Neural progenitor cell (in vitro differentiated cells): Measurements from ENCODE around the gene TBC1D3H. TPM values are rescaled to one million over a fixed set of nuclear protein-coding genes. Genes with fewer than 3 reads are reported as not detected.
"Not testable (repeated sequence)": the region's sequence is repeated elsewhere in the genome, so short reads cannot be mapped to it uniquely, and the experiment has no call there.

Experiments used
- DNase-seq: peaks from one replicate; pipeline ENCODE4 v3.0.0-alpha.2; 2016; ENCODE audit warnings: low spot score
- H2AFZ ChIP-seq: fragments of 200-600 bp; sonication (generic); replicated peaks from 2 replicates; pipeline ENCODE4 v1.6.1; 2016; ENCODE audit warnings: antibody characterized with exemption
- H3F3A ChIP-seq: fragments of 200-600 bp; sonication (generic); 2 replicates; pipeline ENCODE4 v1.6.1; 2016; ENCODE audit warnings: antibody characterized with exemption, low read depth
- H3K27ac ChIP-seq: fragments of 200-600 bp; sonication (generic); 2 replicates; pipeline ENCODE4 v1.5.1; 2016; ENCODE audit warnings: mild to moderate bottlenecking
- H3K27me3 ChIP-seq: fragments of 200-600 bp; sonication (generic); 2 replicates; pipeline ENCODE4 v1.6.1; 2016; ENCODE audit warnings: mild to moderate bottlenecking, moderate library complexity
- H3K36me3 ChIP-seq: fragments of 200-600 bp; sonication (generic); 2 replicates; pipeline ENCODE4 v1.5.1; 2016
- H3K4me1 ChIP-seq: fragments of 200-600 bp; sonication (generic); 2 replicates; pipeline ENCODE4 v1.6.1; 2016; ENCODE audit warnings: mixed run types
- H3K4me2 ChIP-seq: fragments of 200-600 bp; sonication (generic); 2 replicates; pipeline ENCODE4 v1.6.1; 2016
- H3K4me3 ChIP-seq: fragments of 200-600 bp; sonication (generic); 2 replicates; pipeline ENCODE4 v1.5.1; 2016
- H3K79me2 ChIP-seq: fragments of 200-600 bp; sonication (generic); 2 replicates; pipeline ENCODE4 v1.6.1; 2016; ENCODE audit warnings: low read depth
- H3K9ac ChIP-seq: fragments of 200-600 bp; sonication (generic); 2 replicates; pipeline ENCODE4 v1.6.1; 2016
- H3K9me3 ChIP-seq: fragments of 200-600 bp; sonication (generic); 2 replicates; pipeline ENCODE4 v1.5.1; 2016; ENCODE audit warnings: low read depth
- H4K20me1 ChIP-seq: fragments of 200-600 bp; sonication (generic); 2 replicates; pipeline ENCODE4 v1.6.1; 2016; ENCODE audit warnings: low read depth
- H3K27ac Mint-ChIP-seq: 3 replicates; pipeline ENCODE4 v1.8.0; 2021; ENCODE audit warnings: mixed read lengths
- H3K27me3 Mint-ChIP-seq: 2 replicates; pipeline ENCODE4 v1.8.0; 2022; ENCODE audit warnings: low read depth, mild to moderate bottlenecking, inconsistent platforms, moderate library complexity, mixed read lengths; ENCODE audit not compliant: insufficient read depth
- H3K36me3 Mint-ChIP-seq: 3 replicates; pipeline ENCODE4 v1.8.0; 2021; ENCODE audit warnings: mixed read lengths
- H3K4me1 Mint-ChIP-seq: 3 replicates; pipeline ENCODE4 v1.8.0; 2021; ENCODE audit warnings: mixed read lengths
- H3K4me3 Mint-ChIP-seq: 3 replicates; pipeline ENCODE4 v1.8.0; 2021; ENCODE audit warnings: mild to moderate bottlenecking, moderate library complexity, mixed read lengths
- H3K9me3 Mint-ChIP-seq: 3 replicates; pipeline ENCODE4 v1.8.0; 2020; ENCODE audit warnings: mixed read lengths
- total RNA-seq: library from RNA; depleted of rRNA; stranded (reverse); fragments of >200 nt; gene quantifications from 2 replicates; pipeline ENCODE4 v1.2.3, GENCODE V29; 2015; ENCODE audit warnings: low replicate concordance

The TBC1D3H gene
- total RNA-seq, result not detected in 2 replicates

GRCh38 chr17:36388385-36389245 is at the start of gene TBC1D3H:
TBC1D3H (minus strand) TSS chr17:36388435; CDS start chr17:36386895, 1,540 bp downstream.
- not testable (repeated sequence) for H3K4me3 ChIP-seq, H3K27me3 Mint-ChIP-seq, H3K27ac Mint-ChIP-seq, H3K9me3 Mint-ChIP-seq, H3K4me2 ChIP-seq, H3K79me2 ChIP-seq, H2AFZ ChIP-seq, H4K20me1 ChIP-seq, H3K4me1 Mint-ChIP-seq, H3K27me3 ChIP-seq, H3K4me1 ChIP-seq, H3K4me3 Mint-ChIP-seq, H3K27ac ChIP-seq, H3K36me3 Mint-ChIP-seq, H3K9me3 ChIP-seq, H3K36me3 ChIP-seq, H3K9ac ChIP-seq, DNase-seq, H3F3A ChIP-seq

- not testable (repeated sequence) for H3K27ac Mint-ChIP-seq, H3K79me2 ChIP-seq, H3K4me1 ChIP-seq, H3K4me1 Mint-ChIP-seq, H3K4me3 Mint-ChIP-seq, H3K27me3 Mint-ChIP-seq, H3K9me3 ChIP-seq, H3K9me3 Mint-ChIP-seq, H3K36me3 Mint-ChIP-seq, H3K27me3 ChIP-seq, H3K9ac ChIP-seq, H3K36me3 ChIP-seq, H3F3A ChIP-seq, H4K20me1 ChIP-seq, H2AFZ ChIP-seq, DNase-seq, H3K27ac ChIP-seq, H3K4me3 ChIP-seq, H3K4me2 ChIP-seq
Observed at GRCh38 chr17:36428891-36429290, 40.7 kb upstream of the TBC1D3H start.

- not testable (repeated sequence) for H3K9me3 ChIP-seq, H3K4me1 Mint-ChIP-seq, H3K4me1 ChIP-seq, H3K27me3 ChIP-seq, H3K4me3 ChIP-seq, H3K27ac Mint-ChIP-seq, H3K9me3 Mint-ChIP-seq, H3K27ac ChIP-seq, H3K9ac ChIP-seq, DNase-seq, H4K20me1 ChIP-seq, H3K27me3 Mint-ChIP-seq, H3F3A ChIP-seq, H3K36me3 Mint-ChIP-seq, H3K79me2 ChIP-seq, H3K4me2 ChIP-seq, H2AFZ ChIP-seq, H3K36me3 ChIP-seq, H3K4me3 Mint-ChIP-seq
Observed at GRCh38 chr17:36415180-36415941, 27.1 kb upstream of the TBC1D3H start.

GRCh38 chr17:36390943-36391645 is 2.9 kb upstream of the TBC1D3H start:
- not testable (repeated sequence) for H4K20me1 ChIP-seq, H3K27me3 Mint-ChIP-seq, H3K4me3 Mint-ChIP-seq, H3K79me2 ChIP-seq, H3K4me1 ChIP-seq, H3K9ac ChIP-seq, H3K36me3 Mint-ChIP-seq, DNase-seq, H3K27ac ChIP-seq, H3K4me3 ChIP-seq, H3K36me3 ChIP-seq, H3K9me3 ChIP-seq, H3K9me3 Mint-ChIP-seq, H3K4me2 ChIP-seq, H3K27me3 ChIP-seq, H3F3A ChIP-seq, H3K4me1 Mint-ChIP-seq, H2AFZ ChIP-seq, H3K27ac Mint-ChIP-seq

GRCh38 chr17:36375938-36376337 is 12.3 kb downstream of the TBC1D3H start:
- H3K27me3 Mint-ChIP-seq, H3K9ac ChIP-seq, H3K4me1 Mint-ChIP-seq, H3F3A ChIP-seq, H3K36me3 Mint-ChIP-seq, H3K9me3 Mint-ChIP-seq, H3K36me3 ChIP-seq, H3K4me3 ChIP-seq, H3K27ac Mint-ChIP-seq, H3K27ac ChIP-seq, H3K9me3 ChIP-seq, H2AFZ ChIP-seq, H3K4me3 Mint-ChIP-seq, H3K79me2 ChIP-seq, H3K4me1 ChIP-seq, H3K4me2 ChIP-seq, DNase-seq, H4K20me1 ChIP-seq, H3K27me3 ChIP-seq: not testable (repeated sequence)

- not testable (repeated sequence) for H3K27me3 Mint-ChIP-seq, H3K36me3 ChIP-seq, H3F3A ChIP-seq, H3K9me3 Mint-ChIP-seq, H3K4me2 ChIP-seq, H2AFZ ChIP-seq, H4K20me1 ChIP-seq, H3K79me2 ChIP-seq, H3K9ac ChIP-seq, DNase-seq, H3K36me3 Mint-ChIP-seq, H3K27ac ChIP-seq, H3K9me3 ChIP-seq, H3K27me3 ChIP-seq, H3K27ac Mint-ChIP-seq, H3K4me3 Mint-ChIP-seq, H3K4me1 Mint-ChIP-seq, H3K4me3 ChIP-seq, H3K4me1 ChIP-seq
Observed at GRCh38 chr17:36362496-36362895, 25.7 kb downstream of the TBC1D3H start.
